ENCODE results near the gene PCOLCE2. TPM values are rescaled to one million over a fixed set of nuclear protein-coding genes. Genes with fewer than 3 reads are reported as not detected.

PCOLCE2 gene
- total RNA-seq, 1 donor from 2014 or later, result 136 TPM

DNA sequence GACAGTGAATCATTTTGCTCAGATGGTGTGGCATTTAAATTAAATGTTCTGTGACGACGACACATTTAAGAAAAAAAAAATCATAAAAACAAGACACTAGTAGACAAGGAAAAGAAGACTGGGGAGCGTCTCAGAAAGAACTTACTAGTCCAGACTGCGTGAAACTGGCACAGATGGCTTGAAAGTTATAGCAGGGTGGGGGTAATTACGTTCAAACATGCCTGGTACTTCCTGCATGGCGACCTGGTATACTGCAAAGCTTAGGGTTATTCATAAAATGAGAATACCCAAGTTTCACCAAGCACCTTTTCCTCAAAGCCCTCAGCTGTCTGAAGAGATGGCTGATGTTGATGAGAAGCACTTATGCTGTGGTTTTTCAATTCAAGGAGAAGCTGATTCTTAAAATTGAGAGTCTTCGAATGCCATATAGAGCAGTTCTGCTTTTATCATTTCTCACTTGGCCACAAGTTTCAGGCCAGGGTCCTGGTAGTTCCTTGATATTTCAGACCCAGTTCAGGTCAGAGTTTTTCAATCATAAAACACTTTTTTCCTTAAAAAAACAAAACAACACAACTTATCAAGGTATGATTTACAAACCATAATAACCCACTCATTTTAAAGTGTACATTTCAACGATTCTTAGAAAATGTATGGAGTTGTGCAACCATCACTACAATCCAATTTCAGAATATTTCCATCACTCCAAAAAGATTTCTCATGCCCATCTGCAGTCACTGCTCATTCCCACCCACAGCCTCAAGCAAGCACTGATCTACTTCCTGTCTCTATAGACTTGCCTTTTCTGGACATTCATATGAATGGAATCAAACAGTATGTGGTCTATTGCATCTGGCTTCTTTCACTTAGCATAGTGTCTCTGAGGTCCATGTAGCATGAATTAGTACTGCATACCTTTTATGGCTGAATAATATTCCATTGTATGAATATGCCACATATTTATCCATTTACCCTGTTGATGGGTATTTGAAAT, 24.7 kb downstream of the PCOLCE2 start:
- TF ChIP-seq POLR2A (IDR thresholded peaks at IDR 0.05) (no peak), POLR2AphosphoS5 (IDR thresholded peaks at IDR 0.05; ENCODE audit: insufficient read depth in 1 of 2, low read depth in 1 of 2) (no peak)
- TF ChIP-seq, protein P1, sequence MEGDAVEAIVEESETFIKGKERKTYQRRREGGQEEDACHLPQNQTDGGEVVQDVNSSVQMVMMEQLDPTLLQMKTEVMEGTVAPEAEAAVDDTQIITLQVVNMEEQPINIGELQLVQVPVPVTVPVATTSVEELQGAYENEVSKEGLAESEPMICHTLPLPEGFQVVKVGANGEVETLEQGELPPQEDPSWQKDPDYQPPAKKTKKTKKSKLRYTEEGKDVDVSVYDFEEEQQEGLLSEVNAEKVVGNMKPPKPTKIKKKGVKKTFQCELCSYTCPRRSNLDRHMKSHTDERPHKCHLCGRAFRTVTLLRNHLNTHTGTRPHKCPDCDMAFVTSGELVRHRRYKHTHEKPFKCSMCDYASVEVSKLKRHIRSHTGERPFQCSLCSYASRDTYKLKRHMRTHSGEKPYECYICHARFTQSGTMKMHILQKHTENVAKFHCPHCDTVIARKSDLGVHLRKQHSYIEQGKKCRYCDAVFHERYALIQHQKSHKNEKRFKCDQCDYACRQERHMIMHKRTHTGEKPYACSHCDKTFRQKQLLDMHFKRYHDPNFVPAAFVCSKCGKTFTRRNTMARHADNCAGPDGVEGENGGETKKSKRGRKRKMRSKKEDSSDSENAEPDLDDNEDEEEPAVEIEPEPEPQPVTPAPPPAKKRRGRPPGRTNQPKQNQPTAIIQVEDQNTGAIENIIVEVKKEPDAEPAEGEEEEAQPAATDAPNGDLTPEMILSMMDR (IDR thresholded peaks at IDR 0.05), result no peak
- H3K27ac ChIP-seq, result no peak overlapping the region
- no peaks in the 10 kb centered on the region for H3K4me1 ChIP-seq
- H3K36me3 ChIP-seq, result no peaks in the 10 kb centered on the region
- no peaks in the 10 kb centered on the region for H3K9me3 ChIP-seq
- no peak overlapping the region for H3K4me3 ChIP-seq
- intact Hi-C loops (cut with DNase I), result loop anchor here (10.0 kb wide), 1 partner anchor 1421 kb away; no protein-coding TSS in a partner anchor
- no peaks in the 10 kb centered on the region for H3K27me3 ChIP-seq
- DNase-seq (ENCODE audit: extremely low spot score in 2 of 2), result no peak

DNA sequence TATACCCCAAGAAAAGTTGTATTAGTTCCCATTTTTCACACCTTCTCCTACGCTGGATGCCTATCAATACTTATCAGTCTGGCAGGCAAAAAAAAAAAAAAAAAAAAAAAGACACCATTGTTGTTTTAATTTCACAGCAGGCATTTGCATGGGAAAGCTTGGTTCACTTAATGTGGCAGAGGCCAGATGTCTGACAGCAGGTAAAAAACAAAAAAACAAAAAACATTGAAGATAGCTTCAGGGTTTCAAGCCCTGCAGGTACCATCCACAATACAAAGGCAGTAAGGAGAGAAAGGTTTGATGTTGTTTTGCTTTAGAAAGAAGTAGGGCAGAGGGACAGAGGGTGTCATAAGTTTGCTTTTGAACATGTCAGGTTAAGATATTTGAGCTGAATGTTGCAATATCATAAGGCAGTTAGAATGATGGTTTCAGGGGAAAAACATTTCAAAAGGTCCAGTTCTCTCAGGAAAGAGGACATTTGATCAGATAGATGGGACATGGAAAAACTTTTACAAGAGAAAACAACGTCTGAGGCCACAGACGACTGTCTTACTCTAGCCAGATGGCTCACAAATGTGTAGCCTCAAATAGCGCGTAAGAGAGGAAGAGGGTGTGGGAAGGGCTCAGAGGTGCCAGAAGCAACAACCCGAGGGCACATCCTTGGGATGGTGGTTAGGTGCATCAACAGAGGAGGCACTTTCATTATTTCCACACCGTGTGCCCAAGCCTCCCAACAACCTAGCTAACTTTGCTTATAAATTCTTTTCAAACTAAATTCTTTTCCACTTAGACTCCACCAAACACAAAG, 25.7 kb downstream of the PCOLCE2 start:
- Histone ChIP-seq H3K27ac (no peak overlapping the region), H3K4me3 (no peak overlapping the region), H3K4me1 (no peaks in the 10 kb centered on the region), H3K27me3 (no peaks in the 10 kb centered on the region), H3K36me3 (no peaks in the 10 kb centered on the region), H3K9me3 (no peaks in the 10 kb centered on the region)
- intact Hi-C loops (cut with DNase I), result loop anchor here (10.0 kb wide), 1 partner anchor 1422 kb away; no protein-coding TSS in a partner anchor
- no peak for TF ChIP-seq POLR2A (IDR thresholded peaks at IDR 0.05)
- TF ChIP-seq, protein P1 (IDR thresholded peaks at IDR 0.05), result no peak
- no peak for TF ChIP-seq POLR2AphosphoS5 (IDR thresholded peaks at IDR 0.05; ENCODE audit: insufficient read depth in 1 of 2, low read depth in 1 of 2)
- no peak for DNase-seq (ENCODE audit: extremely low spot score in 2 of 2)

DNA sequence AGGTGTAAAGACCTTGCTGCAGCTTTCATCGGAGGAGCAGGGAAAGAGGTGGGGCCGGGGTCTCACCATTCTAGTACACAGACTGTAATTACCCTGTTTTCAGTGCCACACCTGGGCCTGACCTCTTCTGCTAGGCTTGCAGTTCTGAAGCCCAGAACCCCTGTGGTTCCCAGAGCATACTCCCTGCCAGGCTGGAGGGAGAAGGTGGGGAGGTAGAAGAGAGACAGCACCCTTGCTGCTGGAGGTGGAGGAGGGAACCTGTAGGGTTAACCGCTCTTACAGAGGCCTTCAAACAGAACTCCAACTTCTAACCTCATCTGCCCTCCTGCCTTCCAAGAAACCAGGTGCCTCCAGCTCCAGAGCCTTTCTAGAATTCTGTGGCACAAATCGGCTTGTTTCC, 27.0 kb downstream of the PCOLCE2 start:
- intact Hi-C loops (cut with DNase I), result loop anchor here (10.0 kb wide), 1 partner anchor 1423 kb away; no protein-coding TSS in a partner anchor
- DNase-seq (ENCODE audit: extremely low spot score in 2 of 2), result no peak
- no peak overlapping the region for H3K4me3 ChIP-seq

GRCh38 chr3:142858043-142858442, 30.8 kb downstream of the PCOLCE2 start:
- intact Hi-C loops (cut with DNase I), result no loop called here
- Histone ChIP-seq H3K27ac (no peak overlapping the region), H3K36me3 (no peaks in the 10 kb centered on the region), H3K27me3 (no peaks in the 10 kb centered on the region), H3K4me3 (no peak overlapping the region), H3K4me1 (peaks cover 5% of the 10 kb centered on the region), H3K9me3 (no peaks in the 10 kb centered on the region)
- TF ChIP-seq POLR2AphosphoS5 (IDR thresholded peaks at IDR 0.05; ENCODE audit: insufficient read depth in 1 of 2, low read depth in 1 of 2), result no peak
- TF ChIP-seq POLR2A (IDR thresholded peaks at IDR 0.05), result no peak
- TF ChIP-seq, protein P1 (IDR thresholded peaks at IDR 0.05), result no peak
- DNase-seq (ENCODE audit: extremely low spot score in 2 of 2), result no peak

More for the DNA sequence above, 27.0 kb downstream of the PCOLCE2 start:
- Histone ChIP-seq H3K9me3 (no peaks in the 10 kb centered on the region), H3K4me1 (no peaks in the 10 kb centered on the region), H3K27ac (no peak overlapping the region), H3K36me3 (no peaks in the 10 kb centered on the region), H3K27me3 (no peaks in the 10 kb centered on the region)
- TF ChIP-seq POLR2A (IDR thresholded peaks at IDR 0.05) (no peak), POLR2AphosphoS5 (IDR thresholded peaks at IDR 0.05; ENCODE audit: insufficient read depth in 1 of 2, low read depth in 1 of 2) (no peak)
- TF ChIP-seq, protein P1 (IDR thresholded peaks at IDR 0.05), result no peak
